Mesendoderm (in vitro differentiated cells): ENCODE data around the gene PLK3.

Experiments
- DNase-seq: peaks from one replicate; pipeline ENCODE4 v3.0.0; 2013
- H2AK5ac ChIP-seq: 2 replicates; pipeline ENCODE4 v1.6.1; 2013; ENCODE audit warnings: low read length, inconsistent platforms
- H2BK120ac ChIP-seq: 2 replicates; pipeline ENCODE4 v1.6.1; 2013; ENCODE audit warnings: low read depth, mild to moderate bottlenecking, low read length, moderate library complexity, mixed read lengths
- H2BK15ac ChIP-seq: replicated peaks from 2 replicates; pipeline ENCODE4 v1.6.1; 2013; ENCODE audit warnings: low read depth, mild to moderate bottlenecking, moderate library complexity
- H2BK5ac ChIP-seq: 2 replicates; pipeline ENCODE4 v1.6.1; 2013; ENCODE audit warnings: low read length, inconsistent platforms
- H3K18ac ChIP-seq: 2 replicates; pipeline ENCODE4 v1.6.1; 2013; ENCODE audit warnings: mild to moderate bottlenecking, low read length, mixed read lengths
- H3K23ac ChIP-seq: one replicate; pipeline ENCODE4 v1.6.1; 2013; ENCODE audit warnings: low read length
- H3K27ac ChIP-seq: 2 replicates; pipeline ENCODE4 v1.5.1; 2013; ENCODE audit warnings: low read depth, mild to moderate bottlenecking, inconsistent platforms, low read length, moderate library complexity
- H3K27me3 ChIP-seq: 2 replicates; pipeline ENCODE4 v1.6.1; 2013; ENCODE audit warnings: low read length, control low read depth, mild to moderate bottlenecking, inconsistent platforms; ENCODE audit not compliant: insufficient read depth, poor library complexity
- H3K36me3 ChIP-seq: 2 replicates; pipeline ENCODE4 v1.6.1; 2013; ENCODE audit warnings: low read length, inconsistent platforms; ENCODE audit not compliant: control insufficient read depth, insufficient read depth
- H3K4ac ChIP-seq: one replicate; pipeline ENCODE4 v1.6.1; 2013; ENCODE audit warnings: low read depth, mild to moderate bottlenecking, low read length, moderate library complexity
- H3K4me1 ChIP-seq: 2 replicates; pipeline ENCODE4 v1.6.1; 2013; ENCODE audit warnings: low read depth, low read length, inconsistent platforms; ENCODE audit not compliant: control insufficient read depth
- H3K4me2 ChIP-seq: 2 replicates; pipeline ENCODE4 v1.6.1; 2013; ENCODE audit warnings: low read length
- H3K4me3 ChIP-seq: 2 replicates; pipeline ENCODE4 v1.5.1; 2013; ENCODE audit warnings: mild to moderate bottlenecking, low read length
- H3K56ac ChIP-seq: one replicate; pipeline ENCODE4 v1.6.1; 2013; ENCODE audit warnings: low read length
- H3K79me1 ChIP-seq: 2 replicates; pipeline ENCODE4 v1.6.1; 2013; ENCODE audit warnings: low read length, inconsistent platforms
- H3K79me2 ChIP-seq: 2 replicates; pipeline ENCODE4 v1.6.1; 2013; ENCODE audit warnings: mild to moderate bottlenecking, low read length; ENCODE audit not compliant: control insufficient read depth, insufficient read depth
- H3K9ac ChIP-seq: 2 replicates; pipeline ENCODE4 v1.6.1; 2013; ENCODE audit warnings: low read length, inconsistent platforms
- H4K5ac ChIP-seq: one replicate; pipeline ENCODE4 v1.6.1; 2013; ENCODE audit warnings: low read length
- H4K8ac ChIP-seq: one replicate; pipeline ENCODE4 v1.6.1; 2013; ENCODE audit warnings: low read depth, mild to moderate bottlenecking, control low read depth, low read length, moderate library complexity
- WGBS: extraction: QIAGEN DNeasy Blood & Tissue Kit; methylation state at CpG from one replicate; pipeline ENCODE4 v1.1.7; 2013; ENCODE audit warnings: low lambda C conversion rate, missing lambda C conversion rate; ENCODE audit not compliant: insufficient coverage; ENCODE audit errors: extremely low coverage; 5-methylcytosine and 5-hydroxymethylcytosine counted together

PLK3 gene

GRCh38 chr1:44842486-44842861 is 42.3 kb downstream of the PLK3 start:
- no peak overlapping the region for H4K5ac ChIP-seq
- H3K79me1 ChIP-seq, result no peaks in the 10 kb centered on the region
- peak; percentile 40 for DNase-seq
- H4K8ac ChIP-seq, result no peak overlapping the region
- no peaks in the 10 kb centered on the region for H3K79me2 ChIP-seq
- H3K9ac ChIP-seq, result peak overlapping the region; percentile 53
- no peaks in the 10 kb centered on the region for H3K4me1 ChIP-seq
- H3K4me2 ChIP-seq, result peak overlapping the region; percentile 56
- no peak overlapping the region for H3K27ac ChIP-seq
- H2BK15ac ChIP-seq, result no peak overlapping the region
- H2AK5ac ChIP-seq, result no peak overlapping the region
- no peaks in the 10 kb centered on the region for H3K27me3 ChIP-seq
- H3K18ac ChIP-seq, result no peak overlapping the region
- no peak overlapping the region for H3K23ac ChIP-seq
- H3K4ac ChIP-seq, result no peak overlapping the region
- peak overlapping the region; percentile 38 for H3K4me3 ChIP-seq
- WGBS, result no CpG with 5 or more reads among the region's 16 CpGs
- H2BK5ac ChIP-seq, result no peak overlapping the region
- H3K36me3 ChIP-seq, result no peaks in the 10 kb centered on the region
- H3K56ac ChIP-seq, result peak overlapping the region; percentile 79
- H2BK120ac ChIP-seq, result no peak overlapping the region

- no peaks in the 10 kb centered on the region for H3K27me3 ChIP-seq
- no peak within 1 kb of the TSS for H3K18ac ChIP-seq
- H2AK5ac ChIP-seq, result no peak within 1 kb of the TSS
- no CpG with 5 or more reads among the region's 72 CpGs for WGBS
- no peak within 1 kb of the TSS for H4K8ac ChIP-seq
- peak within 1 kb of the TSS; percentile 56 for H3K4me2 ChIP-seq
- no peak within 1 kb of the TSS for H2BK15ac ChIP-seq
- no peak within 1 kb of the TSS for H4K5ac ChIP-seq
- H3K79me1 ChIP-seq, result no peaks in the 10 kb centered on the region
- H3K9ac ChIP-seq, result peak within 1 kb of the TSS; percentile 53
- DNase-seq, result peak; percentile 88
- no peaks in the 10 kb centered on the region for H3K79me2 ChIP-seq
- H3K36me3 ChIP-seq, result no peaks in the 10 kb centered on the region
- H3K4ac ChIP-seq, result no peak within 1 kb of the TSS
- H2BK5ac ChIP-seq, result no peak within 1 kb of the TSS
- H3K27ac ChIP-seq, result no peak within 1 kb of the TSS
- H3K56ac ChIP-seq, result peak within 1 kb of the TSS; percentile 79
- no peaks in the 10 kb centered on the region for H3K4me1 ChIP-seq
- no peak within 1 kb of the TSS for H2BK120ac ChIP-seq
- H3K4me3 ChIP-seq, result peak within 1 kb of the TSS; percentile 38
- H3K23ac ChIP-seq, result no peak within 1 kb of the TSS
These were observed 42.9 kb downstream of the PLK3 start, which contains the start of gene PTCH2 for GRCh38 chr1:44842862-44843655. TSS of gene PTCH2 (minus strand) at chr1:44843253. CDS start at chr1:44842932, 321 bp downstream.

GRCh38 chr1:44846985-44847384 is 46.8 kb downstream of the PLK3 start:
- H3K27ac ChIP-seq, result no peak overlapping the region
- no peaks in the 10 kb centered on the region for H3K4me1 ChIP-seq
- no peak overlapping the region for H2BK120ac ChIP-seq
- no peaks in the 10 kb centered on the region for H3K79me2 ChIP-seq
- H3K4me2 ChIP-seq, result no peak overlapping the region
- H3K4me3 ChIP-seq, result no peak overlapping the region
- H3K36me3 ChIP-seq, result no peaks in the 10 kb centered on the region
- DNase-seq, result no peak
- no peak overlapping the region for H3K9ac ChIP-seq
- WGBS, result no CpG with 5 or more reads among the region's 1 CpG
- no peaks in the 10 kb centered on the region for H3K79me1 ChIP-seq
- no peak overlapping the region for H2AK5ac ChIP-seq
- H3K27me3 ChIP-seq, result no peaks in the 10 kb centered on the region
- no peak overlapping the region for H4K5ac ChIP-seq
- H3K4ac ChIP-seq, result no peak overlapping the region
- no peak overlapping the region for H3K56ac ChIP-seq
- no peak overlapping the region for H2BK5ac ChIP-seq
- no peak overlapping the region for H4K8ac ChIP-seq
- no peak overlapping the region for H3K18ac ChIP-seq
- no peak overlapping the region for H3K23ac ChIP-seq
- no peak overlapping the region for H2BK15ac ChIP-seq

- Histone ChIP-seq H3K4me2 (no peak overlapping the region), H3K23ac (no peak overlapping the region), H3K4me3 (no peak overlapping the region), H2BK120ac (no peak overlapping the region), H3K4ac (no peak overlapping the region), H2BK15ac (no peak overlapping the region), H3K18ac (no peak overlapping the region), H2BK5ac (no peak overlapping the region), H3K56ac (no peak overlapping the region), H3K9ac (no peak overlapping the region), H4K5ac (no peak overlapping the region), H3K36me3 (no peaks in the 10 kb centered on the region), H2AK5ac (no peak overlapping the region), H4K8ac (no peak overlapping the region), H3K27ac (no peak overlapping the region), H3K4me1 (no peaks in the 10 kb centered on the region), H3K27me3 (no peaks in the 10 kb centered on the region), H3K79me1 (no peaks in the 10 kb centered on the region), H3K79me2 (no peaks in the 10 kb centered on the region)
- WGBS, result no CpG with 5 or more reads among the region's 1 CpG
- DNase-seq, result no peak
These were observed 47.7 kb downstream of the PLK3 start for GRCh38 chr1:44847845-44848244.

DNA sequence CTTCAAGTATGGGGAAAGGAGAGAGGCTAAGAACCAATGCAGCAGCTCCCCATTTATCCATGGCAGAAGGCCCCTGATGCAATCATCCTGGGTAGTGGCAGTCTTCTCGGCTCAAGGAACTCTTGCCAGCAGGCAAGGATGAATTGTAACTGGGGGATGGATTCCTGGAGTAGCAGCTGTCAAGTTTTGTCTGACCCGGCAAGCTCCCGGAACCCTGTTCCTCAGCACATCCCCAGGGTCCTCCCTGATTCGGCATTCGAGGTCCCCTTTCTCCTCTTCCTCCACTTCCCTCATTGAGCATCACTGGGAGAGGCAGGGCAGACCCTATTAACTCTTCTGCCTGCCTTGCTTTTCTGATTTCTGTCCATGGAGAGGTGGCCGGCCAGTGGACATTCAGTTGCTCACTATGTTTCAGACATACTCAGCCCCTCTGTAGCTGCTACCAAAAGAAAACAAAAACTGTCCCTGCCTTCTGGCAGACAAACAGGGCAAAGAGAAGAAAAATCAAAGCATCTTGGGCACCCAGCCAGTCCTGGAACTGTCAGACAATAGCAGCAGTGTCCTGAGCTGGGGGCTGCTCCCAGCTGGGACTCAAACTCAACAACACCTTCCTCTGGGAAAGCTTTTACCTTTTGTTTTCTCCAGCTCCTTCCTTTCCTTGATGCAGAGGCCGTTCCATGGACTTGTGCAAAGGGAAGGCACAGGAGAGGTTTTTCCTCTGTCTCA is 48.4 kb downstream of the PLK3 start:
- Histone ChIP-seq H3K23ac (no peak overlapping the region), H2AK5ac (no peak overlapping the region), H3K18ac (no peak overlapping the region), H3K4me2 (no peak overlapping the region), H3K4me1 (no peaks in the 10 kb centered on the region), H3K27ac (no peak overlapping the region), H2BK120ac (no peak overlapping the region), H3K56ac (no peak overlapping the region), H3K79me2 (no peaks in the 10 kb centered on the region), H2BK5ac (no peak overlapping the region), H4K8ac (no peak overlapping the region), H3K27me3 (no peaks in the 10 kb centered on the region), H3K9ac (no peak overlapping the region), H2BK15ac (no peak overlapping the region), H3K36me3 (no peaks in the 10 kb centered on the region), H3K4me3 (no peak overlapping the region), H4K5ac (no peak overlapping the region), H3K4ac (no peak overlapping the region), H3K79me1 (no peaks in the 10 kb centered on the region)
- DNase-seq, result no peak
- no CpG with 5 or more reads among the region's 7 CpGs for WGBS
